Neutrophil (primary cell): ENCODE results near the gene MBD1.
"Not testable (repeated sequence)": the region's sequence is repeated elsewhere in the genome, so short reads cannot be mapped to it uniquely, and the experiment has no call there.

Experiments
- H3K27ac ChIP-seq: fragments of 200-600 bp; sonication (generic); 2 replicates; pipeline ENCODE4 v1.5.1; 2016; ENCODE audit warnings: mild to moderate bottlenecking, moderate library complexity
- H3K27me3 ChIP-seq: fragments of 200-600 bp; sonication (generic); 2 replicates; pipeline ENCODE4 v1.6.0; 2016; ENCODE audit warnings: mild to moderate bottlenecking
- H3K36me3 ChIP-seq: fragments of 200-600 bp; sonication (generic); 2 replicates; pipeline ENCODE4 v1.5.1; 2017
- H3K4me1 ChIP-seq, 2 experiments: fragments of 200-600 bp in 1 of 2; sonication (generic) in 1 of 2; 1 replicate in 1 of 2; 2 replicates in 1 of 2; pipeline versions ENCODE4 v1.5.1 to v1.6.1; 2013 to 2016; ENCODE audit warnings: low read depth in 1 of 2, low read length in 1 of 2, mild to moderate bottlenecking in 1 of 2, moderate library complexity in 1 of 2; ENCODE audit not compliant: control insufficient read depth in 1 of 2, insufficient read depth in 1 of 2
- H3K4me3 ChIP-seq, 2 experiments: fragments of 200-600 bp in 1 of 2; sonication (generic) in 1 of 2; 1 replicate in 1 of 2; 2 replicates in 1 of 2; pipeline ENCODE4 v1.5.1; 2013 to 2016; ENCODE audit warnings: low read depth in 1 of 2, low read length in 1 of 2, mild to moderate bottlenecking in 1 of 2, moderate library complexity in 1 of 2
- H3K9me3 ChIP-seq: fragments of 200-600 bp; sonication (generic); 2 replicates; pipeline ENCODE4 v1.5.1; 2016
- TF ChIP-seq, protein P1 (sequence below): fragments of 200-600 bp; sonication (generic); IDR thresholded peaks from 2 replicates; pipeline ENCODE4 v1.5.1; 2016; ENCODE audit warnings: antibody characterized with exemption

The MBD1 gene

DNA sequence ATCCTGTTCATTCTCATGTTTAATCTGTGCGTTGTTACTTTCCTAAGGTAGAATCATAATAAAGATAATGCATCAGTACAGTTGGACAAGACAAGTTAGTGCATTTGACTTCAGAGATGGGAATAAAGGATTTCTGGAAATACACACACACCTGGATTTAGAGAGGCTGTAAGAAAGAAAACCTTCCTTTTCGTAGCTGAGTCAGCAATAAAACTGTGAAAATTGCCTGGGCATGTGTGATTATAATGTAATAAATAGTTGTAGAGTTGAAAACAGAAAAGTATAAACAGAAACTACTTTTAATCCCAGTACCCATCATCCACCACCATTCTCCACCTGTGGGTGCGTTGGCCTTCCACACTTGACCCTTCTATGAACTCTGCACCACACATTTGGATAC is 30.4 kb downstream of the MBD1 start:
- H3K9me3 ChIP-seq, result no peaks in the 10 kb centered on the region
- no peak overlapping the region for H3K27ac ChIP-seq
- no peaks in the 10 kb centered on the region for H3K36me3 ChIP-seq
- no peak overlapping the region for H3K4me3 ChIP-seq
- no peaks in the 10 kb centered on the region for H3K27me3 ChIP-seq
- no peaks in the 10 kb centered on the region for H3K4me1 ChIP-seq
- TF ChIP-seq, protein P1, sequence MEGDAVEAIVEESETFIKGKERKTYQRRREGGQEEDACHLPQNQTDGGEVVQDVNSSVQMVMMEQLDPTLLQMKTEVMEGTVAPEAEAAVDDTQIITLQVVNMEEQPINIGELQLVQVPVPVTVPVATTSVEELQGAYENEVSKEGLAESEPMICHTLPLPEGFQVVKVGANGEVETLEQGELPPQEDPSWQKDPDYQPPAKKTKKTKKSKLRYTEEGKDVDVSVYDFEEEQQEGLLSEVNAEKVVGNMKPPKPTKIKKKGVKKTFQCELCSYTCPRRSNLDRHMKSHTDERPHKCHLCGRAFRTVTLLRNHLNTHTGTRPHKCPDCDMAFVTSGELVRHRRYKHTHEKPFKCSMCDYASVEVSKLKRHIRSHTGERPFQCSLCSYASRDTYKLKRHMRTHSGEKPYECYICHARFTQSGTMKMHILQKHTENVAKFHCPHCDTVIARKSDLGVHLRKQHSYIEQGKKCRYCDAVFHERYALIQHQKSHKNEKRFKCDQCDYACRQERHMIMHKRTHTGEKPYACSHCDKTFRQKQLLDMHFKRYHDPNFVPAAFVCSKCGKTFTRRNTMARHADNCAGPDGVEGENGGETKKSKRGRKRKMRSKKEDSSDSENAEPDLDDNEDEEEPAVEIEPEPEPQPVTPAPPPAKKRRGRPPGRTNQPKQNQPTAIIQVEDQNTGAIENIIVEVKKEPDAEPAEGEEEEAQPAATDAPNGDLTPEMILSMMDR, result no peak

DNA sequence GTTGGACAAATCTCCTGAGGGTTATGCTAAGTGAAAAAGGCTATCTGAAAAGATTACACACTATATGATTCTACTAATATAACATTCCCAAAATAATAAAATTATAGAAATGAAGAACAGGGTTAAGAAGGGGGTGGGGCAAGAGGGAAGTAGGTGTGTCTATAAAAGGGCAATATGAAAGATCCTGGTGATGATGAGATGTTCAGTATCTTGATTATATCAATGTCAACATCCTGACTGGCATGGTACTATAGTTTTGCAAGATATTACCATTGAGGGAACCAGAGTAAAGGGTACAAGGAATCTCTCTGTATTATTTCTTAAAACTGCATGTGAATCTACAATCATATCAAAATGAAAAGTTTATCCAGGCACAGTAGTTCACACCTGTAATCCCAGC is 31.7 kb downstream of the MBD1 start:
- TF ChIP-seq, protein P1, result no peak
- H3K27ac ChIP-seq, result no peak overlapping the region
- H3K27me3 ChIP-seq, result no peaks in the 10 kb centered on the region
- H3K36me3 ChIP-seq, result no peaks in the 10 kb centered on the region
- H3K4me1 ChIP-seq, result no peaks in the 10 kb centered on the region
- H3K4me3 ChIP-seq, result no peak overlapping the region
- no peaks in the 10 kb centered on the region for H3K9me3 ChIP-seq

DNA sequence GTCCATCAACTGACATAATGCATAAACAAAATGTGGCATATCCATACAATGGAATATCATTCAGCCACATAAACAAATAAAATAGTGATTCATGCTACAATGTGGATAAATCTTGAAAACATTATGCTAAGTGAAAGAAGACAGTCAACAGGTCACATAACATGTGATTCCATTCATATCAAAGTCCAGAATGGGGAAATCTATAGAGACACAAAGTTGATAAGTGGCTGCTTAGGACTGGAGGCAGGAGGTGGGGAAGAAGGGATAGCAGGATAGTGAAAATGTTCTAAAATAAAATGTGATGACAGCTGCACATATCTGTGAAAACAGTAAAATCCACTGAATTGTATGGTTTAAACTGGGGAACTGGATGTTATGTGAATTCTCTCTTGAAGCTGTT is 33.8 kb downstream of the MBD1 start:
- no peak overlapping the region for H3K27ac ChIP-seq
- no peak overlapping the region for H3K4me3 ChIP-seq
- H3K9me3 ChIP-seq, result no peaks in the 10 kb centered on the region
- TF ChIP-seq, protein P1, result no peak
- H3K27me3 ChIP-seq, result no peaks in the 10 kb centered on the region
- H3K4me1 ChIP-seq, result no peaks in the 10 kb centered on the region
- H3K36me3 ChIP-seq, result no peaks in the 10 kb centered on the region

DNA sequence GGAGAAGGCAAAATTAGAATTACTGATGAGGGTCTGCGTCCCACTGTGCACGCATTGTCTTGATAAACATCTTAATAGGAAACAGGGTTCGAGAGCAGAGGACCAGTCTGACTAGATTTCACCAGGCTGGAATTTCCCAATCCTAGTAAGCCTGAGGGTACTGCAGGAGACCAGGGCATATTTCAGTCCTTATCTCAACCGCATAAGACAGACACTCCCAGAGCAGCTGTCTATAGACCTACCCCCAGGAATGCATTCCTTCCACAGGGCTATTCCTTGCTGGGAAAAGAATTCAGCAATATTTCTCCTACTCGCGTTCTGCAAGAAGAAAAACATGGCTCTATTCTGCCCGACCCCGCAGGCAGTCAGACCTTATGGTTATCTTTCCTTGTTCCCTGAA is 39.6 kb downstream of the MBD1 start:
- H3K9me3 ChIP-seq, H3K27me3 ChIP-seq, H3K36me3 ChIP-seq, H3K4me3 ChIP-seq, H3K27ac ChIP-seq, H3K4me1 ChIP-seq: not testable (repeated sequence)

DNA sequence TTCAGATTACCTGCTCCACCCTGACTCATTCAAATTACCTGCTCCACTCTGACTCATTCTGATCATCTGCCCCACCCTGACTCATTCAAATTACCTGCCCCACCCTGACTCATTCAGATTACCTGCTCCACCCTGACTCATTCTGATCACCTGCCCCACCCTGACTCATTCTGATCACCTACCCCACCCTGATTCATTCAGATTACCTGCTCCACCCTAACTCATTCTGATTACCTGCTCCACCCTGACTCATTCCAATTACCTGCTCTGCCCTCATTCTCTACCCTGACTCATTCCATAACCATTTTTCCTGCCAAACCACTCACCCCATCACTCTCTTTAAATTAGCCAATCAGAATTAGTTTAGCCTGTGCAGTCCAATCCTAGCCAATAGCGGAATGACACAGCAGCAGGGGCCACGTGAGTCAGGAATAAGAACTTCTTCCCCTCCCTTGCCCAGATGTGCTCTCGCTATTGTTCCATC is 41.2 kb downstream of the MBD1 start:
- Histone ChIP-seq H3K4me3 (no peak overlapping the region), H3K9me3 (no peaks in the 10 kb centered on the region), H3K27ac (no peak overlapping the region), H3K4me1 (no peaks in the 10 kb centered on the region), H3K27me3 (peaks cover 6% of the 10 kb centered on the region), H3K36me3 (no peaks in the 10 kb centered on the region)
- TF ChIP-seq, protein P1, result no peak

DNA sequence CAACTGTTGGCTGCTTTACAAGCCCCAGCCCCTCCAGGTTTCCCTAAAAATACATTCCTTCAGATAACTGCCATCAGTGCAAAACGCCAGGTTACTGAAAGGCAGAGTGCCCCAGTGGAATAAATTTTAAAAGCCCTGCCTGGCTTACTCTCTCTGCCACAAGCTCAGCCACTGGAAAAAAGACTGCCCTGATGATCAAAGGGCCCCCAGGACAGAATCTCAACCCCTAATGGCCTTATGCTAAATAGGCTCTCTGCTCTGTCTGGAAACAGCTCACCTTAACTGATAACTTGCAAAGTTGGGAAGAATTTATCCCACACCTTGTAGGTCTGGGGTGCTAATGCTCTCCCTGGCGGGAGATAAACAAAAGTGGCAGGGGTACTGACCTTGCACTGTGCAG is 48.9 kb downstream of the MBD1 start:
- no peak overlapping the region for H3K27ac ChIP-seq
- H3K4me1 ChIP-seq, result no peaks in the 10 kb centered on the region
- TF ChIP-seq, protein P1, result no peak

More for the DNA sequence above, 48.9 kb downstream of the MBD1 start:
- no peaks in the 10 kb centered on the region for H3K9me3 ChIP-seq
- no peaks in the 10 kb centered on the region for H3K36me3 ChIP-seq
- peaks cover 39% of the 10 kb centered on the region for H3K27me3 ChIP-seq
- H3K4me3 ChIP-seq, result no peak overlapping the region
